C4-2B (cell line): Measurements from ENCODE around the gene GPR180.
"Not testable (repeated sequence)": the region's sequence is repeated elsewhere in the genome, so short reads cannot be mapped to it uniquely, and the experiment has no call there.

Source experiments
- H3K27ac ChIP-seq: fragments of 450-650 bp; 2 replicates; pipeline ENCODE4 v1.5.1; 2017
- ZFX ChIP-seq: fragments of 450-650 bp; IDR thresholded peaks from 2 replicates; pipeline ENCODE4 v1.6.1; 2017
- TF ChIP-seq, protein P1 (sequence below): fragments of 450-650 bp; conservative IDR thresholded peaks from 2 replicates; pipeline ENCODE4 v1.5.1; 2017; ENCODE audit warnings: mild to moderate bottlenecking

The GPR180 gene

GRCh38 chr13:94623316-94623715 is 21.7 kb downstream of the GPR180 start:
- H3K27ac ChIP-seq: no peak overlapping the region
- TF ChIP-seq, protein P1, sequence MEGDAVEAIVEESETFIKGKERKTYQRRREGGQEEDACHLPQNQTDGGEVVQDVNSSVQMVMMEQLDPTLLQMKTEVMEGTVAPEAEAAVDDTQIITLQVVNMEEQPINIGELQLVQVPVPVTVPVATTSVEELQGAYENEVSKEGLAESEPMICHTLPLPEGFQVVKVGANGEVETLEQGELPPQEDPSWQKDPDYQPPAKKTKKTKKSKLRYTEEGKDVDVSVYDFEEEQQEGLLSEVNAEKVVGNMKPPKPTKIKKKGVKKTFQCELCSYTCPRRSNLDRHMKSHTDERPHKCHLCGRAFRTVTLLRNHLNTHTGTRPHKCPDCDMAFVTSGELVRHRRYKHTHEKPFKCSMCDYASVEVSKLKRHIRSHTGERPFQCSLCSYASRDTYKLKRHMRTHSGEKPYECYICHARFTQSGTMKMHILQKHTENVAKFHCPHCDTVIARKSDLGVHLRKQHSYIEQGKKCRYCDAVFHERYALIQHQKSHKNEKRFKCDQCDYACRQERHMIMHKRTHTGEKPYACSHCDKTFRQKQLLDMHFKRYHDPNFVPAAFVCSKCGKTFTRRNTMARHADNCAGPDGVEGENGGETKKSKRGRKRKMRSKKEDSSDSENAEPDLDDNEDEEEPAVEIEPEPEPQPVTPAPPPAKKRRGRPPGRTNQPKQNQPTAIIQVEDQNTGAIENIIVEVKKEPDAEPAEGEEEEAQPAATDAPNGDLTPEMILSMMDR: no peak
- TF ChIP-seq ZFX: no peak

- TF ChIP-seq, protein P1: no peak
- TF ChIP-seq ZFX: no peak
- H3K27ac ChIP-seq: no peak overlapping the region
Measured at GRCh38 chr13:94630858-94631257, 29.2 kb downstream of the GPR180 start.

GRCh38 chr13:94632226-94632980 is 30.7 kb downstream of the GPR180 start:
- no peak for TF ChIP-seq ZFX
- TF ChIP-seq, protein P1: no peak

GRCh38 chr13:94636096-94636495 is 34.4 kb downstream of the GPR180 start:
- not testable (repeated sequence) for H3K27ac ChIP-seq

More at GRCh38 chr13:94632226-94632980, 30.7 kb downstream of the GPR180 start:
- no peak overlapping the region for H3K27ac ChIP-seq

DNA sequence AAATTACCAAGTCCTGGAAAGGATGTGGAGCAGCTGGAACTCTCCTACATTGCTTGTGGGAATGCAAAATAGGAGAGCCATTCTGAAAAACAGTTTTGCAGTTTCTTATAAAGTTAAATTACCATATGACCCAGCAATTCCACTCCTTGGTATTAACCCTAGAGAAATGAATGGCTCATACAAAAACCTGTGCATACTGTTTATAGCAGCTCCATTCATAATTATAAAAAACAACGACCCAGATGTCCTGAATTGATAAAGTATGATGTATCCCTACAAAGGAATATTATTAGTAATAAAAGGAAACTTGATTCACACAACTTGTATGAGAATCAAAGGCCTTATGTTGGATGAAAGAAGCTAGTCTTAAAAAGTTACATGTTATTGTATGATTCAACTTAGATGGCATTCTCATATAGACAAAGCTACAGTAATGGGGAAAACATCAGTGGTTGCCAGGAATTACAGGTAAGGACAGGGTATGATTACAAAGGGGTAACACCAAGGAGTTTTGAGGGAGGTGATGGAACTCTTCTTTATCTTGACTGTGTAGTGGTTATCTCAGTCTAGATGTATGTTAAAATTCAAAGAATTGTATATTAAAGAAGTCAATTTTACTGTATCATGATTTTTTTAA is 35.4 kb downstream of the GPR180 start:
- no peak overlapping the region for H3K27ac ChIP-seq
- no peak for TF ChIP-seq ZFX
- TF ChIP-seq, protein P1: no peak

DNA sequence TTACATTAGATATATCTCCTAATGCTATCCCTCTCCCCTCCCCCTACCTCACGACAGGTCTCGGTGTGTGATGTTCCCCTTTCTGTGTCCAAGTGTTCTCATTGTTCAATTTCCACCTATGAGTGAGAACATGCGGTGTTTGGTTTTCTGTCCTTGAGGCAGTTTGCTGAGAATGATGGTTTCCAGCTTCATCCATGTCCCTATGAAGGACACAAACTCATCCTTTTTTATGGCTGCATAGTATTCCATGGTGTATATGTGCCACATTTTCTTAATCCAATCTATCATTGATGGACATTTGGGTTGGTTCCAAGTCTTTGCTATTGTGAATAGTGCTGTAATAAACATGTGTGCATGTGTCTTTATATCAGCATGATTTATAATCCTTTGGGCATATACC is 36.0 kb downstream of the GPR180 start:
- not testable (repeated sequence) for H3K27ac ChIP-seq

DNA sequence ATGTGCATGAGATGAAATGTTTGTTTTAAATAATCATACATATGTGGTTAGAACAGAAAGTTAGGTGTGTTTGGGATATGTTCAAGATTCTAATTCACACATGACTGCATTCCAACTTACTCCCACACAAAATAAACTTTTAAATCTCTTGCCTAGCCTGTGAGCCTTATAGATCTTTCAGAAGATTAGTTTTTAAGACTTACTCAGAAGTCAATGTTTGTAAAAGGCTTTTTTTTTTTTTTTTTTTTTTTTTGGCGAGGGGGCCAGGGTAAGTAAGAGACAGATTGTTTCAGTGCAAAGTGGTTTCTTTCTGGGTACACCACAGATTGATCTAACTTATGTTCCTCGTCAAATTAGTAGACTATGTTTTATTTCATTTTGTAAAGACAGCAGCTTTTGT is 39.1 kb downstream of the GPR180 start:
- H3K27ac ChIP-seq: no peak overlapping the region
- no peak for TF ChIP-seq ZFX
- TF ChIP-seq, protein P1: no peak

DNA sequence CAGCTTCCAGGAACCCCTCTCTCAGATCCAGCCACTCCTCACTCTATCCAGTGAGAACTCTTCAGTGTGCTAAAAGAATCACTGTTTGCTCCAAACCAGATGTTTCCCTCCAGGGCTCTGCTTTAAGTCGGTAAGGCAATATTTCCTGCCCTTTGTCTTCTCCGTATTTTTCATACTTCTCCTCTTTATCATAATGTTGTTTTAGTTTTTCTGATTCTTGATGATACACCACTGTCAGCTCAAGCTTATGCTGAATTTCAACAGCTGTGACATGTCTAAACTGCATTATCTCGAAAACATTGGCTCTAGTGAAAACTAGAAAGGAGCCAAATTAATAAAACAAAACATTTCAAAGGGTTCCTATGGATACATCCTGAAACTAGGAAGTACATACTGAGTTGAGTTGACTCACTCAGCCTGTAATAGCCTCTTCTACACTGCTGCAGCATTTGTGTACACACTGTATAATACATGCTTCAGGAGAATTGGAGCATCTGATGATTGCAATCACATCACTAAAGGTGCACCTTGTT is 39.8 kb downstream of the GPR180 start:
- no peak overlapping the region for H3K27ac ChIP-seq
- no peak for TF ChIP-seq ZFX
- TF ChIP-seq, protein P1: no peak
